HG03066 (cell line): ENCODE measurements around the gene PPP1R2.
"Not testable (repeated sequence)": the region's sequence is repeated elsewhere in the genome, so short reads cannot be mapped to it uniquely, and the experiment has no call there.

Source experiments
- ATAC-seq: cut with Tn5 transposase; IDR thresholded peaks from one replicate; pipeline ENCODE4 v1.9.1; 2021; ENCODE audit warnings: low read depth; ENCODE audit not compliant: unreplicated experiment

PPP1R2 gene

DNA sequence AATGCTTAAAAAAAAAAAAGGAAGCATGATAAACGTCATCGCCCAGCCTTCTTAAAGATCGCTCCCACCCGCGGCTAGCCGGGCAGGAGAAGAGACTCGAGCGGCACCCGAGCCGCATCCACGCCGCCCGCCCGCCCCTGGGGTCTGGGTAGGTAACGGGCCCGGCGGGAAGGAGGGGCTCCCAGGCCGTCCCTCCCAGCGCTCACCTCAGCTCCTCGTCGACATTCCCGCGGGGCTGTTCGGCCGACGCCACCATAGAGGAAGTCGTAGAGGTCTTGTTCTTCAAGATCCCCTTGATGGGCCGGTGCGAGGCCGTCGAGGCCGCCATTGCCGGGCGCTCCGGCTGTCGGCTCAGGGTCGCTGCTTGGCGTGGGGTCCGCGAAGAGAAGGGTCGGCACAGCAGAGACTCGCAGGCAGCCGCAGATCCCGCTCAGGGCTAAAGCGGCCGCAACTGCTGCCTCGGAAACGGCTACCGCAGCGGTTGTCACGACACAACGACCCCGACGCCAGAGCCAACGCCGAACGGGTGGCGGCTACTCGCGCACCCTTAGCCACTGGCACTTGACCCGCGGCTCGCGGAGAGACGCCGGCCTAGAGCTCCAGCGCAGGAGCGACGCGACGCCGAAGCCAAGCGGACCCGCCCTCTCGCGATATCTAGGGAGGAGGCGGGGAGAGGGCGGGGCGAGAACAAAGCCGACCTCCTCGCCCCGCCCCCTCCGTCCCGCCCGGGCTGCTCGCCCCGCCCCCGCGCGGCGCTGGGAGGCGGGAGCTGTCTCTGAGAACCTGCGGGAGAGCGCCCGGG, at the start of gene PPP1R2:
PPP1R2 (minus strand) TSS at position 628 of the 802 bp plus-strand sequence; CDS start at position 328, 300 bp downstream.
- peak; percentile 59 for ATAC-seq

DNA sequence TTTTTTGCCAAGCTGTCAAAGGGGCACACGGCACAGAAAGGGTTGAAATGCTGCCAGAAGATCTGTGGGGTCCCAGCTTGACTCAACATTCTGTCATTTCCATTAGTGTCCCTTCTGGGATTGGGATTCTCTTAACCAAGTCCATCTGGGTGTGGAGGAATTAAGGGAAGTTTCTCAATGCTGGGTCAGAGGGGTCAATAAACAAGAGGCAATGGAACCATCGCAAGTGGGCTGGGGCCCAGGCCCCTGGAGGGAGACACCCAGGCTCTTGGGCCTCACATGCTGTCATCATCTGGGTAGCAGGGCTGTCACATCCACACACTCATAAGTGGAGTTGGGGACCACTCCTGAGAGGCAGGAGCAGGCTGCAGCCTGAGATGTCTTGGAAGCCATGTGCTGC, 48.7 kb upstream of the PPP1R2 start:
- no peak for ATAC-seq

DNA sequence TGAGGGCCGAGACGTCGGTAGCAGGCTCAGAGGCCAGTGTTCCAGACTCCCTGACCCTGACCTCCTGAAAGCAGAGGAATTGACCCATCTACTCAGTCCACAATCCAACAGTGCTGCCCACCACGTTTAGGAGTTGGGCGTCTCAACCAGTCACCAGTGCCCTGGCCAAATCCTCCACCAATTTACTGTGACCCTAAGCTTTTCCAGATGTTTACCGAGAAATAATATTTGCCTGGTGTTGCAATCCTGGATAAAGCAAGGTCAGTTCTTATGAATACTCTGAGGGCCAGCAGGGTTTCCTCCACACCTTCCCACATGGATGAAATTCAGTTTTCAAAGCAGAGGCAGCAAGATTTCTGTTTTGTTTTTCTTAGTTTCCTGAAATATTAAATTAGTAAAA, 48.1 kb upstream of the PPP1R2 start:
- no peak for ATAC-seq

DNA sequence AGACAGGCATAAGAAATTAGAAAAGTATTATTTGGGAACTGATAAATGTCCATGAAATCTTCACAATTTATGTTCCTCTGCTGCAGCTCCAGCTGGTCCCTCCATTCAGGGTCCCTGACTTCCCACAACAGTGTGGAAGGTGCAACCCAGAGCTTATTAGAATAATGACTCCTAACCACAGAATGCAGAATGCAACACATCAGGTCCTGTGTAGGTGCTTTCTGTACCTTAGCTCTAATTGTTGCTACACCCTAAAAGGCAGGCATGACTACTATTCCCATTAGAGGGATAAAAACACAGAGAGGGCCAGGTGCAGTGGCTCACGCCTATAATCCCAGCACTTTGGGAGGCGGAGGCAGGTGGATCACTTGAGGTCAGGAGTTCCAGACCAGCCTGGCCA, 47.3 kb upstream of the PPP1R2 start:
- ATAC-seq, result not testable (repeated sequence)

DNA sequence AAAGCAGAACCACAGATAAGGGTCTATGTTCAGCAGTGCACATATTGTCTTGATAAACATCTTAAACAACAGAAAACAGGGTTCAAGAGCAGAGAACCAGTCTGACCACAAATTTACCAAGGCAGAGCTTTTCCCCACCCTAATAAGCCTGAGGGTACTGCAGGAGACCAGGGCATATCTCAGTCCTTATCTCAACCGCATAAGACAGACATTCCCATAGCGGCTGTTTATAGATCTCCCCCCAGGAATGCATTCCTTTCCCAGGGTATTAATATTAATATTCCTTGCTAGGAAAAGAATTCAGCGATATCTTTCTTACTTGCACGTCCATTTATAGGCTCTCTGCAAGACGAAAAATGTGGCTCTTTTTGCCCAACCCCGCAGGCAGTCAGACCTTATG, 46.7 kb upstream of the PPP1R2 start:
- ATAC-seq, result not testable (repeated sequence)

DNA sequence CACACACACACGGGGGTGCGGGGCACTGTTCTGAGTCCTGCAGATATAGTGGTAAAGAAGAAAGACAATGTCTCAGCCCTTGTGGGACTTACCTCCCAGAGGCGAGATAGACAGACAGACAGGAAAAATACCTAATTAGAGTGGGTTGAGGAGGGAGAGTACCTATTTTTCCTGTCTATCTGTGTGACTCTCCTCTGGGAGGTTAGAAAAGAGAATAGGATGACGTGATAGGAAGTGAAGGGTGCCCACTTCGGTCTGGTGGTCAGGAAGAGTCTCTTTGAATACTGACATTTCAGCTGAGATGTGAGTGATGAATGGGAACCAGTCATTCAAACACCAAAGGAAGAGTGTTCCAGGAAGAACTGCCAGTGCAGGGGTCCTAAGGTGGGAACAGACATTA, 44.7 kb upstream of the PPP1R2 start:
- ATAC-seq, result no peak

DNA sequence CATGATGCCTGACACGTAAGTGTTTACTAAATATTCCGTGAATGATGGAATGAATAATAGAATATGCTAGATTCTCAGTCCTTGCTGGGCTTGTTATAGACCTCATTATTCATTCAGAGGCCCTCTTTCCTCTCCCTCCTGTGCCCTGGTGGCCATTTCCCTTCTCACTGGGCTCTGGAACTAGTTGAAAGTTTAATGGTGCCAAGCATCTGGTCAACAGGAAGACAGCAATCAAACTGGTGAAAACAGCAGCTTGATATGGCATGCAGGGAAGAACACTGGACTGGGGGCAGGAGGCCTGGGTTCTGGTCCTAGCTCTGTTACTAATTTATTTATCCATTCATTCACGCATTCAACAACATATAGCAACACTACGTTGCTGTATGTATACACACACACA, 44.3 kb upstream of the PPP1R2 start:
- ATAC-seq, result no peak

DNA sequence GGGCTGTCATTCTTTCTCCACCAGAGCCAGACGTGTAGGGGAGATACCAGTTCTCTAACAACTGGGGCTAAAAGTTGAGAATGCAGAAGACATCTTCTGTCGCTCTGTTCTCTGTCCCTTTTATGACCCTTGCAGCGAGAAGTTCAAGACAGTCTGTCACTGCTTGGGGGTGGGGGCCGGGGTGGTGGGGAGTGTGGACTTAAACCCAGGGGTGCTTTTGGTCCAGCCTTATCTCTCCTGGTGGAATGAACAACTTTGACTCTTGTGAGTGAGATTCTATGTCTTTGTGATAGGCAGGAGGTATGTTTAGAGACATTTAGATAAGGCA, 41.4 kb upstream of the PPP1R2 start:
- ATAC-seq, result no peak

DNA sequence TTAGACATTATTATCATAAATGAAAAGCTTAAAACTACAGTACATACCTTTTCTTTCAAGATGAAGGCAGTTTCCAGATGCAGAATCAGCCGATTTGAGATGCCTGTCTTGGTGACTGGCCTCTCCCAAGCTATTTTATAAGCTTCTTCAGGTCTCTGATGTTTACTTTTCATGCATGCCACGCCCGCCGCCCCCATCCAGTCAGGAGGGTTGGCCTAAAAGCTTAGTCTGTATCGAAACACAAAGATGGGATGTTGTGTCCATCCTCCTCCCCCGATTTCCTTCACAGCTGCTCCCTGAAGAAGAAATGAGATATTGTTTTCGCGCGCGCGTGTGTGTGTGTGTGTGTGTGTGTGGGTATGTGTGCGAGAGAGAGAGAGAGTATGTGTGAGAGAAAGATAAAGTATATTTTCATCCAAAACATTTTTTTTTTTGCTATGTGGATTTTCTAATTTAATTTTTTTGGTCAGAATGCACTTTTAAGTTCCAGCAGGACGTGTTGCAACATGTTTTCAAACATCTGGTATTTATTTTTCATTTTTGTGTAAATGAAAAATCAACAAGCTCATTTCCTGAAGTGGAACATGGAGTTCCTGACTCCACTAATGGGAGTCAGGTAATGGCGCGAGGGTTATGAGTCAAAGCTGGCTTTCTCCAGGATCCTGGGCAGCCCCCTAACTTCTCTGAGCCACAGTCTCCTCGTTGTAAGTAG, 40.9 kb upstream of the PPP1R2 start, which contains the start of gene APOD:
APOD (minus strand) TSS at position 110 of the 712 bp plus-strand sequence. CDS start 4,479 bp downstream, outside the sequence.
- no peak for ATAC-seq

DNA sequence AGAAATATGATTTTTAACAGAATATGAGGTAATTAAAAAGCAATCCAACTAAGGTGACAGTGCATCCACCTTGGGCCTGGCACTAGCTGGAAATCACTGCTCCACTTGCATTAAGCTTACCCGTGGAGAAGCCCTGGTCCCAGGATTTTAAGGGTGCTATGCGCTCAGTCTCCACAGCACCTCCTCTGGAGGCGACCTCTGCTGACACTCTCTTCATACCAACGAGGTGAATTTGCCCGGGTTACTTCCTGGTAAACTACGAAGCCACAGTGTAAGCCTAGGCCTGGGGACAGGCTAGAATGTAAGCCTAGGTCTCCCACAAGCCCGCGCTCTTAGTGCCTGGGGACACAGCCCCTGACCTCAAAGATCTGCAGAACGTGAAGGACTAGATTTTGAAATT, 39.8 kb upstream of the PPP1R2 start:
- no peak for ATAC-seq

DNA sequence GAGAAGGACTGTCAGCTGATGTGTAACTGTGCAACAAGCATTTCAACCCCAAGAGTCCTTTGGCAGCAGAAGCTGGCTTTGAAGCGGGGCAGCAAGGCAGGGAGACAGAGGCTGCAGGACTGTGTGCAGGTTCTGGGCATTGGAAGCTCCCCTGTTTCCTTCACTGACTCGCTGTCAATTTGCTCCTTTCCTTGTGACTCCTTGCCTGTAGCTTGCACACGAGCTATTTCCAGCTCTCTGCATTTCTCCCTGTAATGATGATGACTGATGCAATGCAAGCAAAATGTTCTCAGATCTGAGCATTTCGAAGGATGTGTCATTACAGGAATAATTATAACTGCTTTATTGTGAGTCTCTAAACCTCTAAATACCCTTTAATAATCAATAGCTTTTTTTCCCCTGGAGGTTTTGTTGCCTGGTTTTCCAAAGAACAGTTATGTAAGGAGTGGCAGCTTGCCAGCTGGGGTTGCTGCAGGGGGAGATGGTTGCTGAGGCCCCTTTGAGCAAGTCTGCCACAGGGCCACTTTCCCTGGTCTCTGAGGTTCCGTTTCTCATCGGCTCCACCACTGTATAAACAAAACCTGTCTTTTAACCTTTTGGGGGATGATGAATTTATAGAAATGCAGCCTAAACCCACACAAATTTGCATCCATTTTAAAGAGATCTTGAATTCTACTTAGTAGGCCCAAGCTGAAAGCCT, 37.8 kb upstream of the PPP1R2 start:
- no peak for ATAC-seq

DNA sequence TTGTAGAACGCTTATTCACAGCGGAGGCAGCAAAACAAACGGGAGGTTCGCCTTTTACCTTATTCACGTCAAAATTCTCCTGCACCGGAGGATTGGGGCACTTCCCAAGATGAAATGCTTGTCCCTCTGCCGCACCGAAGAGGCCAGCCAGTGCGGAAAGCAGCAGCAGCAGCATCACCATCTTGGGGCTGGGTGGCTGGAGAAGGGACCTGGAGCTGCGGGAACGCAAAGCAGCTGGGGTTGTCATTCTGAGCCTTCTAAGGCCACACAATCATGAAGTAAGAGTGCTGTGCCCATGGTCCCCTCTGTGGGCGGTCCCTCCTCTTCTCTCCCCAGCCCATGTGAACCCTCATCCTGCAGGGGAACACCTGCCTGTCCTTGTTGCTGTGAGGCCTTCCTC, 36.2 kb upstream of the PPP1R2 start:
- no peak for ATAC-seq

DNA sequence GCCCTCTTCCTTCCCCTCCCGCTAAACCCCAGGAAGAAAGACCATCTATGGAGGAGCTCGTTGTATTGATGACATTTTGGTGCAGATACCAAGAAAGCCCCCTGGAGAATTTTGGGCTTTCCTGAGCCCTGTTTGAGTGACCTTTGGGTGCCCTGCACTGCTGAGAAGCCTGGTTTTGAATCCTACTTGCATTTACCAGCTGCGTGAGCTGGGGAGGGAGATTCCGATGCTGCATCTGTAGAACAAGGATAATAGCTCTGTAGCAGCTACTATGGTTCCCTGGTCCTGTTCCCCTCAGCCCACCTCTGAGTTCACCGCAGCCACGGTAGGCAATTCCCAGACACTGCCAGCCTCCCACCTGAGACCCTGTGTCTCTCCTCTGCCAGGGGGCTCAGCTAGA, 35.4 kb upstream of the PPP1R2 start:
- ATAC-seq, result no peak

DNA sequence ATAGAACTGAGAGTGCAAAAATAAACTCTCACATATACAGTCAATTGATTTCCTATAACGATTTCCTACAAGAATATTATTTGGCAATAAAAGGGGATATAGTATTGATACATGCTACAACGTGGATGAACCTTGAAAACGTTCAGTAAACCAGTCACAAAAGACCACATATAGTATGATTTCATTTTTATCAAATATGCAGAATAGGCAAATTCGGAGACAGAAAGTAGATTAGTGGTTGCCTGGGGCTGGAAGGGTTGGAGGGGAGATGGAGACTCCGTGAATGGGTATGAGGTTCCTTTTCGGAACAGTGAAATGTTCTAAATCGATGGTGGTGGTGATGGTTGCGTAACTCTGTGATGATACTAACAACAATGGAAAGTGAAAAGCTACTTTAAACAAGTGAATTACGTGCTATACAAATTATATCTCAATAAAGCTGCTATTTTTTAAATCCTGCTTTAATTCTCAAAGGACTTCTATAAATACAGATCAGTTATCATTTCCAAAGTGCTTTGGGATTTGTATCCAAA, 34.6 kb upstream of the PPP1R2 start:
- ATAC-seq, result no peak

DNA sequence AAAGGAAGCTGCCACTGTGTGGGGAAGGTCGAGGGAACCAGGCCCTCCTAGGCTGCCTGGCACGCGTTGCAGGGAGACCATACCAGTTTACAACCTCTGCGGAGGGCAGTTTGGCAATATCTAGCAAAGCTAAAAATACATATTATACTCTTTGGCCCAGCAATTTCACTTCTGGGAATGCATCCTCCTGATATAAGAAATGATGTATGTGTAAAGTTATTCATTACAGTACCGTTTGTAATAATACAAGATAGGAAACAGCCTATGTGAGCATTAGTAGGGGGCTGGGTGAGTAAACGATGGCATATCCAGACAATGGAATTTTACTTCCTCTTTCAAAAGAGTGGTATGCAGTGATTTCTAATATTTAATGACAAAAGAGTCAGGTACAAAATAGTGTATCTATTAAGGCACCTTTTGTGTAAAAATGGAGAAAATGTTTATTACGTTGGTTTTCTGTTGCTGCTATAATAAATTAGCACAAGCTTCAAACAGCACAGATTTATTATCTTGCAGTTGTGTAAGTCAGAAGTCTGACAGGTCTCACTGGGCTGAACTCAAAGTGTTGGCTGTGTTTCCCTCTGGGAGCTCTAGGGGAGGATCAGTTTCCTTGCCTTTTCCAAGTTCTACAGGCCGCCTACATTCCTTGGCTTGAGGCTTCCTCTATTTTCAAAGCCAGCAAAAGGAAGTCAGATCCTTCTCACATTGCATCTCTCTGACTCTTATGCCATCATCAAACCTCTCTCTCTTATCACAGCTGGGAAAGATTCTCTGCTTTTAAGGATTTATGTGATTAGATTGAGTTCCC, 31.6 kb upstream of the PPP1R2 start:
- no peak for ATAC-seq

DNA sequence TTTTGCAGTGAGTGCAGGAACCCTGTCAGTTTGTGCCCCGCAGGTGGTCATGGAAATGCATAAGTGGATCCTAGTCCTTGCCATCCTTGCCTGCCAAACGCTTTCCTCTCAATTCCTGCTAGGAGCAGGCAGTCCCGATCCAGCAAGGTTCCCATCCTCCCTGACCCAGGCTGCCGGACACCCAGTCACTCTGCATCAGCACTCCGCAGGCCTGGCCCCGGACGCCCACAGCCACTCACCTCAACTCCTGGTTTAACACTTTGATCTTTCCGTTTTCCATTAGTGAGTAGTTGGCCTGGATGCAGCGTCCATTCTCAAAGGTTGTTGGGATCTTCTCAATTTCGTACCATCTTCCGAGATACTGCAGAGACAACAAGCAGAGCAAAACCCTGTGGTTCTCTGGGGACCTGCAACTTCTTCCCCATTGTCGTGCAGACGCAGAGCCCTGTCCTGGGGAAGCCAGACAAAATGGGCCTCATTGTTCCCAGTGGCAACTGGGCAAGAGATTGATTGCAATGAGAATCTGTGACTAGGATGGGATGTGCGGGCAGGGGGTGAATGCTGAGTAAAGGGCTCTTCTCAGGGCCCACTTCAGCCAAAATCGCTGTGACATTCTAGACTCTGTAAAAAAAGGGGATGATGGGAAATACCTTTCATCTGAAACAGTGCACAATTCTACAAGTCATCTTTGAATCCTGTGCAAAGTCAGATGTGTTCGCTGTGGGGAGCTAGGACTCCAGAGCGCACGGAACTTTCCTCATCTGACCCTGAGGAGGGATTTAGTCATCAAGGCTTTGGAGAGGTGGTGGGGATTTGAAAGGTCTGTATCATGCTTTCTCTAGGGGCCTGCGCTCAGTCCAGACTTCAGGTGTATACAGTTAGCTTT, 30.7 kb upstream of the PPP1R2 start:
- no peak for ATAC-seq

DNA sequence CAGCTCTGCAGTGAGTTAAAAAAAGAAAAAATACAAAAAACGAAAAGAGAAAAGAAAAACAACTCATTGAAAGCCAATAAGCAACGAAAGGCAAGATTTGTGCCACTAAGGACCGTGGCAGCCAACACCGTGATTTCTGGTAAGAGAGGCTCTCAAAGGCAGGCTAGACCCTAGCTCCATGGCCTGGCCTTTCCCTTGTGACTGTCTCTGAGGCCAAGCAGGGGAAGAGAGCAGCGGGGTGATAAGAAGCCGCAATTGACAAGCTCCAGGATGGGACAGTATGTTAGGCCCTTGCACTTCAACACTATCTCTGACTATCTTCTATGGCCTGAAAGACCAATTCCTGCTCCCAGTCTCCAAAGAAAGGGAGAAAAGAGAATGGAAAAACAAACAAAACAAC, 28.2 kb upstream of the PPP1R2 start:
- ATAC-seq, result no peak

DNA sequence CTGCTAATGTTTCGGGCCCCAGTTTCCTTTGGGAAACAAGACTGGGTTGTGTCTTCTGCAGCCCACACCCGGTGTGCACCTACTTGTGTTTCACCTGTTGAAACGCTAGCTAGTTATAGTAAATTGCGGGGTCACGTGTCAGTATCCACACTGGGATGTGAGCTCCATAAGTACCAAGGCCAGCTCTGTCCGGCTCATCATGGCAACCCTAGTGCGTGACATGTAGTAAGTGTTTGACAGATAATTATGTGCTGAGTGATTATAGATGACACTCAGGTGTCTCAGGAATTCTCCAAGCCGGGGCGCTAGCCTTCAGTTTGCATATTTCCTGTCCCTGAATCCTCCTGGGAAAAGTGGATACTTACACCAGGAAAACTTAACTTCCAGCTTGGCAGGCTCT, 27.8 kb upstream of the PPP1R2 start:
- no peak for ATAC-seq

DNA sequence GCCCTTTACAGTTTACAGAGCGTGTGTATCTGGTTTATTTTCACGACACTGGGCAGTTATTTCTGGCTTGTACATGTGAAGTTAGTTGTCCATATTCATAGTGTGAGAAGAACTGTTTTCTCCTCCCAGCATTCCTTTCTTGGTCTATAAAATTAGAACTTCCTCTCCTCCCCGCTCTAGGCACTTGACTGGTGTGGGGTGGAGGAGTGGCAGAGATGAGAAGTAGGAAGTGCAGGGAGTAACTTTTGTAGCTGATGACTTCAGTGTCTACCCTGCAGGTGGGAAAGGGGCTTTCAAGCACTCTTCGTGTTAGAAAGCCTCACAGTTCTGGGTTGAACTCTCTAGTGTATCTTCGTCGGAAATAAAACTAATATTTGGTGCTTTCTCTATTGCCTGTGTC, 27.2 kb upstream of the PPP1R2 start:
- no peak for ATAC-seq
